Rectal smooth muscle tissue (tissue), 1 donor: ENCODE results near the gene CIRBP.

Experiments used
- H3K27ac ChIP-seq: one replicate; pipeline ENCODE4 v1.7.0; 2013; ENCODE audit warnings: low read depth, low read length, inconsistent platforms
- H3K27me3 ChIP-seq: one replicate; pipeline ENCODE4 v1.7.0; 2013; ENCODE audit warnings: low read length; ENCODE audit not compliant: control insufficient read depth, insufficient read depth
- H3K36me3 ChIP-seq: one replicate; pipeline ENCODE4 v1.7.0; 2013; ENCODE audit warnings: low read length; ENCODE audit not compliant: control insufficient read depth, insufficient read depth
- H3K4me1 ChIP-seq: one replicate; pipeline ENCODE4 v1.7.0; 2013; ENCODE audit warnings: low read length; ENCODE audit not compliant: control insufficient read depth, insufficient read depth
- H3K4me3 ChIP-seq: one replicate; pipeline ENCODE4 v1.7.0; 2013; ENCODE audit warnings: low read length
- H3K9ac ChIP-seq: one replicate; pipeline ENCODE4 v1.7.0; 2013; ENCODE audit warnings: low read length

The CIRBP gene

GRCh38 chr19:1287354-1288225, 18.5 kb downstream of the CIRBP start:
- no peak overlapping the region for H3K9ac ChIP-seq
- H3K36me3 ChIP-seq, result no peaks in the 10 kb centered on the region
- H3K27ac ChIP-seq, result no peak overlapping the region
- H3K4me3 ChIP-seq, result no peak overlapping the region
- H3K4me1 ChIP-seq, result no peaks in the 10 kb centered on the region
- H3K27me3 ChIP-seq, result peaks cover 34% of the 10 kb centered on the region

- Histone ChIP-seq H3K27ac (no peak overlapping the region), H3K27me3 (peaks cover 33% of the 10 kb centered on the region), H3K36me3 (no peaks in the 10 kb centered on the region), H3K9ac (no peak overlapping the region), H3K4me3 (no peak overlapping the region), H3K4me1 (no peaks in the 10 kb centered on the region)
Measured at GRCh38 chr19:1288226-1288612, 19.1 kb downstream of the CIRBP start.

- no peaks in the 10 kb centered on the region for H3K4me1 ChIP-seq
- H3K27me3 ChIP-seq, result peaks cover 30% of the 10 kb centered on the region
- H3K27ac ChIP-seq, result no peak overlapping the region
- no peaks in the 10 kb centered on the region for H3K36me3 ChIP-seq
- H3K9ac ChIP-seq, result no peak overlapping the region
- H3K4me3 ChIP-seq, result no peak overlapping the region
Measured at GRCh38 chr19:1288833-1289685, 19.9 kb downstream of the CIRBP start.

GRCh38 chr19:1289686-1290025, 20.5 kb downstream of the CIRBP start:
- Histone ChIP-seq H3K4me3 (no peak overlapping the region), H3K9ac (no peak overlapping the region), H3K27ac (no peak overlapping the region), H3K4me1 (no peaks in the 10 kb centered on the region), H3K27me3 (peaks cover 26% of the 10 kb centered on the region), H3K36me3 (no peaks in the 10 kb centered on the region)

- no peak overlapping the region for H3K27ac ChIP-seq
- no peaks in the 10 kb centered on the region for H3K36me3 ChIP-seq
- no peak overlapping the region for H3K4me3 ChIP-seq
- no peaks in the 10 kb centered on the region for H3K4me1 ChIP-seq
- no peak overlapping the region for H3K9ac ChIP-seq
- peaks cover 20% of the 10 kb centered on the region for H3K27me3 ChIP-seq
Measured at GRCh38 chr19:1290196-1290702, 21.1 kb downstream of the CIRBP start.

- peaks cover 20% of the 10 kb centered on the region for H3K27me3 ChIP-seq
- H3K9ac ChIP-seq, result no peak overlapping the region
- peak overlapping the region; percentile 27 for H3K4me3 ChIP-seq
- no peak overlapping the region for H3K27ac ChIP-seq
- H3K4me1 ChIP-seq, result no peaks in the 10 kb centered on the region
- H3K36me3 ChIP-seq, result no peaks in the 10 kb centered on the region
Measured at GRCh38 chr19:1290703-1291651, 21.8 kb downstream of the CIRBP start.

- peaks cover 15% of the 10 kb centered on the region for H3K27me3 ChIP-seq
- no peak overlapping the region for H3K27ac ChIP-seq
- H3K36me3 ChIP-seq, result no peaks in the 10 kb centered on the region
- no peaks in the 10 kb centered on the region for H3K4me1 ChIP-seq
- H3K9ac ChIP-seq, result no peak overlapping the region
- no peak overlapping the region for H3K4me3 ChIP-seq
Measured at GRCh38 chr19:1291761-1292418, 22.8 kb downstream of the CIRBP start.

GRCh38 chr19:1292419-1293151, 23.5 kb downstream of the CIRBP start:
- H3K4me1 ChIP-seq, result no peaks in the 10 kb centered on the region
- no peak overlapping the region for H3K27ac ChIP-seq
- H3K4me3 ChIP-seq, result no peak overlapping the region
- H3K36me3 ChIP-seq, result no peaks in the 10 kb centered on the region
- no peak overlapping the region for H3K9ac ChIP-seq
- peaks cover 14% of the 10 kb centered on the region for H3K27me3 ChIP-seq

- H3K27ac ChIP-seq, result no peak overlapping the region
- no peaks in the 10 kb centered on the region for H3K4me1 ChIP-seq
- no peak overlapping the region for H3K4me3 ChIP-seq
- no peak overlapping the region for H3K9ac ChIP-seq
- H3K36me3 ChIP-seq, result no peaks in the 10 kb centered on the region
- H3K27me3 ChIP-seq, result peaks cover 5% of the 10 kb centered on the region
Measured at GRCh38 chr19:1293782-1294604, 24.9 kb downstream of the CIRBP start.

GRCh38 chr19:1294688-1295087, 25.6 kb downstream of the CIRBP start:
- Histone ChIP-seq H3K4me3 (no peak overlapping the region), H3K36me3 (no peaks in the 10 kb centered on the region), H3K27me3 (peaks cover 5% of the 10 kb centered on the region), H3K9ac (no peak overlapping the region), H3K4me1 (no peaks in the 10 kb centered on the region), H3K27ac (no peak overlapping the region)
